CD14-positive monocyte (primary cell): ENCODE results near the gene MOB3A. TPM values are rescaled to one million over a fixed set of nuclear protein-coding genes. Genes with fewer than 3 reads are reported as not detected.

Source experiments
- DNase-seq, 3 donors: peaks; one replicate each; pipeline ENCODE4 v3.0.0-alpha.2; 2011 to 2022
- H2AFZ ChIP-seq: 2 replicates; pipeline ENCODE4 v1.6.0; 2012; ENCODE audit warnings: mild to moderate bottlenecking, low read depth, low read length, inconsistent platforms; ENCODE audit not compliant: insufficient read depth, poor library complexity, severe bottlenecking
- H3K27ac ChIP-seq, 2 donors: 1 replicate in 1 of 2; 2 replicates in 1 of 2; pipeline ENCODE4 v1.5.1; 2012 to 2013; ENCODE audit warnings: low read length in 2 of 2, control low read depth in 1 of 2, inconsistent platforms in 1 of 2, low read depth in 1 of 2, mild to moderate bottlenecking in 1 of 2
- H3K27me3 ChIP-seq, 2 donors: one replicate each; pipeline versions ENCODE4 v1.6.0 to v1.6.1; 2011 to 2013; ENCODE audit warnings: low read length in 2 of 2; ENCODE audit not compliant: control insufficient read depth in 2 of 2, insufficient read depth in 2 of 2
- H3K36me3 ChIP-seq, 2 donors: replicated peaks in 1 of 2; 1 replicate in 1 of 2; 2 replicates in 1 of 2; pipeline versions ENCODE4 v1.5.1 to v1.6.1; 2012 to 2013; ENCODE audit warnings: low read length in 2 of 2, control low read depth in 1 of 2, inconsistent platforms in 1 of 2, mild to moderate bottlenecking in 1 of 2; ENCODE audit not compliant: insufficient read depth in 2 of 2, control insufficient read depth in 1 of 2
- H3K4me1 ChIP-seq, 2 donors: 1 replicate in 1 of 2; 2 replicates in 1 of 2; pipeline versions ENCODE4 v1.5.1 to v1.6.1; 2012 to 2013; ENCODE audit warnings: low read length in 2 of 2, control low read depth in 1 of 2, inconsistent platforms in 1 of 2, mild to moderate bottlenecking in 1 of 2, moderate library complexity in 1 of 2; ENCODE audit not compliant: insufficient read depth in 2 of 2, control insufficient read depth in 1 of 2
- H3K4me2 ChIP-seq: replicated peaks from 2 replicates; pipeline ENCODE3; 2012; ENCODE audit warnings: low read length, moderate library complexity, mild to moderate bottlenecking; ENCODE audit not compliant: poor library complexity, severe bottlenecking; ENCODE audit errors: extremely low read depth
- H3K4me3 ChIP-seq, 3 experiments: fragments of 200-600 bp in 1 of 3; sonication (generic) in 1 of 3; replicated peaks in 1 of 3; 1 replicate in 2 of 3; 2 replicates in 1 of 3; pipeline ENCODE4 v1.5.1; 2011 to 2013; ENCODE audit warnings: low read length in 3 of 3, mild to moderate bottlenecking in 3 of 3, control low read depth in 2 of 3, low read depth in 2 of 3, inconsistent platforms in 1 of 3, moderate library complexity in 1 of 3
- H3K79me2 ChIP-seq: 2 replicates; pipeline ENCODE4 v1.6.0; 2012; ENCODE audit warnings: mild to moderate bottlenecking, control low read depth, inconsistent platforms, low read length, moderate library complexity; ENCODE audit not compliant: insufficient read depth
- H3K9ac ChIP-seq: 2 replicates; pipeline ENCODE4 v1.6.0; 2017; ENCODE audit warnings: low read length, mild to moderate bottlenecking; ENCODE audit not compliant: insufficient read depth, poor library complexity, severe bottlenecking
- H3K9me3 ChIP-seq, 2 donors: replicated peaks in 1 of 2; 1 replicate in 1 of 2; 2 replicates in 1 of 2; pipeline versions ENCODE4 v1.5.1 to v1.6.1; 2012 to 2013; ENCODE audit warnings: low read length in 2 of 2, control low read depth in 1 of 2; ENCODE audit not compliant: control insufficient read depth in 1 of 2, insufficient read depth in 1 of 2
- H4K20me1 ChIP-seq: 2 replicates; pipeline ENCODE4 v1.6.0; 2012; ENCODE audit warnings: mild to moderate bottlenecking, low read length, control low read depth, moderate library complexity; ENCODE audit not compliant: insufficient read depth
- H3K27ac Mint-ChIP-seq, 7 donors: one replicate each; pipeline ENCODE4 v1.8.0; 2020; ENCODE audit warnings: mild to moderate bottlenecking in 7 of 7, mixed read lengths in 7 of 7, moderate library complexity in 6 of 7, inconsistent platforms in 2 of 7
- H3K27me3 Mint-ChIP-seq, 3 donors: one replicate each; pipeline ENCODE4 v1.8.0; 2021 to 2022; ENCODE audit warnings: low read depth in 3 of 3, mild to moderate bottlenecking in 3 of 3, mixed read lengths in 3 of 3, moderate library complexity in 3 of 3, inconsistent platforms in 1 of 3
- H3K36me3 Mint-ChIP-seq, 2 donors: one replicate each; pipeline ENCODE4 v1.8.0; 2020; ENCODE audit warnings: mixed read lengths in 2 of 2, inconsistent platforms in 1 of 2, mild to moderate bottlenecking in 1 of 2
- H3K4me1 Mint-ChIP-seq: one replicate; pipeline ENCODE4 v1.8.0; 2020; ENCODE audit warnings: mild to moderate bottlenecking, mixed read lengths
- H3K4me3 Mint-ChIP-seq, 2 donors: one replicate each; pipeline ENCODE4 v1.8.0; 2020; ENCODE audit warnings: mild to moderate bottlenecking in 2 of 2, mixed read lengths in 2 of 2, moderate library complexity in 1 of 2
- H3K9me3 Mint-ChIP-seq, 7 donors: one replicate each; pipeline ENCODE4 v1.8.0; 2020 to 2022; ENCODE audit warnings: mixed read lengths in 7 of 7, mild to moderate bottlenecking in 6 of 7, moderate library complexity in 6 of 7, inconsistent platforms in 2 of 7
- CTCF ChIP-seq: fragments of 200-600 bp; IDR thresholded peaks from one replicate; pipeline ENCODE4 v1.8.0; 2022; ENCODE audit warnings: antibody characterized with exemption, mild to moderate bottlenecking
- WGBS: methylation state at CpG from one replicate; pipeline ENCODE4 v1.1.5; 2013; ENCODE audit warnings: missing lambda C conversion rate; ENCODE audit not compliant: insufficient coverage; 5-methylcytosine and 5-hydroxymethylcytosine counted together
- intact Hi-C, 2 donors: fragments of 100-400 bp; cut with micrococcal nuclease; formaldehyde crosslinking; loops; one replicate each; pipeline versions ENCODE4 v1.15.0 to v1.15.1; 2023
- polyA plus RNA-seq, 3 donors: library from polyadenylated mRNA; depleted of rRNA in 1 of 3; unstranded in 2 of 3; stranded (reverse) in 1 of 3; fragments of 300-500 nt in 2 of 3; fragments of >200 nt in 1 of 3; fragmentation: Illumina TruSeq in 2 of 3; gene quantifications; 1 replicate in 2 of 3; 2 replicates in 1 of 3; pipeline ENCODE4 v1.2.3, GENCODE V29; 2012 to 2021

MOB3A gene
- polyA plus RNA-seq, 3 donors: 60.5 to 179 (median 96.3) TPM

- Histone ChIP-seq H3K9me3 (no peaks in the 10 kb centered on the region), H3K9ac (peak overlapping the region; percentile 81), H3K27me3 (no peaks in the 10 kb centered on the region), H3K27ac (peak overlapping the region; percentile 70 to 95), H3K4me3 (peak overlapping the region; percentile 10 to 66 (median 10)), H4K20me1 (peaks cover 88% of the 10 kb centered on the region), H3K4me2 (peak overlapping the region; percentile 75), H3K79me2 (peaks cover 50% of the 10 kb centered on the region), H3K36me3 (peaks cover 78 to 85% of the 10 kb centered on the region in 2 donors), H2AFZ (no peak overlapping the region), H3K4me1 (peaks cover 23 to 33% of the 10 kb centered on the region in 2 donors)
- WGBS: 28% methylated on average over 21 of the region's 29 CpGs
- H3K27ac Mint-ChIP-seq: peak overlapping the region; percentile 82 to 94 (median 91)
- no peak for TF ChIP-seq CTCF
- H3K4me3 Mint-ChIP-seq: peak overlapping the region; percentile 53 to 71
- peaks cover 31% of the 10 kb centered on the region for H3K4me1 Mint-ChIP-seq
- no peak for DNase-seq
- H3K9me3 Mint-ChIP-seq: no peaks in the 10 kb centered on the region
- H3K27me3 Mint-ChIP-seq: peaks cover 0 to 2% (median 0%) of the 10 kb centered on the region in 3 donors
- intact Hi-C loops: loop anchor here in 1 of 2 donors (10.0 kb wide), 1 partner anchor 148 kb away; no protein-coding TSS in a partner anchor
- H3K36me3 Mint-ChIP-seq: peaks cover 37 to 70% of the 10 kb centered on the region in 2 donors
Observed at GRCh38 chr19:2042485-2043250, 53.5 kb downstream of the MOB3A start.

GRCh38 chr19:2041683-2042484 is 54.2 kb downstream of the MOB3A start:
- Histone ChIP-seq H3K9me3 (no peaks in the 10 kb centered on the region), H2AFZ (no peak overlapping the region), H3K4me1 (peaks cover 21 to 26% of the 10 kb centered on the region in 2 donors), H4K20me1 (peaks cover 82% of the 10 kb centered on the region), H3K36me3 (peaks cover 70 to 77% of the 10 kb centered on the region in 2 donors), H3K9ac (peak overlapping the region; percentile 81), H3K27ac (peak overlapping the region; percentile 81 to 96), H3K27me3 (no peaks in the 10 kb centered on the region), H3K4me2 (peak overlapping the region; percentile 75), H3K79me2 (peaks cover 42% of the 10 kb centered on the region), H3K4me3 (peak overlapping the region; percentile 10 to 66 (median 13))
- peak overlapping the region; percentile 58 to 71 for H3K4me3 Mint-ChIP-seq
- H3K4me1 Mint-ChIP-seq: peaks cover 26% of the 10 kb centered on the region
- WGBS: 8% methylated on average over 77 of the region's 77 CpGs
- peak overlapping the region; percentile 89 to 94 (median 92) for H3K27ac Mint-ChIP-seq
- H3K9me3 Mint-ChIP-seq: peaks cover 0 to 2% (median 0%) of the 10 kb centered on the region in 7 donors
- H3K36me3 Mint-ChIP-seq: peaks cover 36 to 67% of the 10 kb centered on the region in 2 donors
- peaks cover 0 to 2% (median 0%) of the 10 kb centered on the region in 3 donors for H3K27me3 Mint-ChIP-seq
- TF ChIP-seq CTCF: no peak
- intact Hi-C loops: loop anchor here in 1 of 2 donors (10.0 kb wide), 1 partner anchor 147 kb away; no protein-coding TSS in a partner anchor
- peak; percentile 97 to 99 (median 98) for DNase-seq
